DOHH2 (cell line): ENCODE measurements around the gene CCL16.
"Not testable (repeated sequence)": the region's sequence is repeated elsewhere in the genome, so short reads cannot be mapped to it uniquely, and the experiment has no call there.

Source experiments
- H3F3A ChIP-seq: fragments of 200-600 bp; sonication (generic), shearing (Covaris generic); 2 replicates; pipeline ENCODE4 v1.6.0; 2016; ENCODE audit warnings: antibody characterized with exemption, mild to moderate bottlenecking; ENCODE audit not compliant: control insufficient read depth, insufficient read depth
- H3K27ac ChIP-seq: fragments of 200-600 bp; sonication (generic); 2 replicates; pipeline ENCODE4 v1.5.1; 2014; ENCODE audit warnings: low read depth, mild to moderate bottlenecking, low read length, moderate library complexity
- H3K27me3 ChIP-seq: fragments of 200-600 bp; sonication (generic); 2 replicates; pipeline ENCODE4 v1.6.1; 2014; ENCODE audit warnings: mild to moderate bottlenecking, low read length, mixed read lengths; ENCODE audit not compliant: control insufficient read depth
- H3K36me3 ChIP-seq: fragments of 200-600 bp; sonication (generic); 2 replicates; pipeline ENCODE4 v1.6.1; 2014; ENCODE audit warnings: mild to moderate bottlenecking, low read length, moderate library complexity, mixed read lengths; ENCODE audit not compliant: control insufficient read depth
- H3K4me1 ChIP-seq: fragments of 200-600 bp; sonication (generic); 2 replicates; pipeline ENCODE4 v1.6.1; 2014; ENCODE audit warnings: mild to moderate bottlenecking, low read length, mixed read lengths; ENCODE audit not compliant: control insufficient read depth
- H3K4me2 ChIP-seq: fragments of 200-600 bp; sonication (generic); 2 replicates; pipeline ENCODE4 v1.6.0; 2014; ENCODE audit warnings: mild to moderate bottlenecking, low read length, moderate library complexity
- H3K4me3 ChIP-seq: fragments of 200-600 bp; sonication (generic); 2 replicates; pipeline ENCODE4 v1.5.1; 2014; ENCODE audit warnings: mild to moderate bottlenecking, low read length, mixed read lengths
- H3K79me2 ChIP-seq: fragments of 200-600 bp; sonication (generic); 2 replicates; pipeline ENCODE4 v1.6.1; 2014; ENCODE audit warnings: mild to moderate bottlenecking, low read length, mixed read lengths; ENCODE audit not compliant: control insufficient read depth
- H3K9me2 ChIP-seq: fragments of 200-600 bp; sonication (generic); replicated peaks from 2 replicates; pipeline ENCODE4 v1.6.1; 2014; ENCODE audit warnings: mild to moderate bottlenecking, low read length, mixed read lengths; ENCODE audit not compliant: control insufficient read depth
- H3K9me3 ChIP-seq: fragments of 200-600 bp; sonication (generic); 2 replicates; pipeline ENCODE4 v1.6.1; 2014; ENCODE audit warnings: antibody characterized with exemption, low read length, mixed read lengths; ENCODE audit not compliant: control insufficient read depth, insufficient read depth
- H4K20me1 ChIP-seq: fragments of 200-600 bp; sonication (generic); 2 replicates; pipeline ENCODE4 v1.6.0; 2014; ENCODE audit warnings: low read depth, mild to moderate bottlenecking, antibody characterized with exemption, low read length, moderate library complexity; ENCODE audit not compliant: control insufficient read depth, insufficient read depth
- EZH2phosphoT487 ChIP-seq: fragments of 200-600 bp; sonication (generic); IDR thresholded peaks from 2 replicates; pipeline ENCODE4 v1.6.1; 2017; ENCODE audit warnings: borderline replicate concordance, mild to moderate bottlenecking, antibody characterized with exemption, low read length, moderate library complexity, mixed read lengths
- TF ChIP-seq, protein P1 (sequence below): fragments of 200-600 bp; sonication (generic); IDR thresholded peaks from one replicate; pipeline ENCODE4 v1.5.1; 2014; ENCODE audit warnings: antibody characterized with exemption, mild to moderate bottlenecking, low read depth, low read length; ENCODE audit not compliant: poor library complexity, severe bottlenecking

Gene CCL16

DNA sequence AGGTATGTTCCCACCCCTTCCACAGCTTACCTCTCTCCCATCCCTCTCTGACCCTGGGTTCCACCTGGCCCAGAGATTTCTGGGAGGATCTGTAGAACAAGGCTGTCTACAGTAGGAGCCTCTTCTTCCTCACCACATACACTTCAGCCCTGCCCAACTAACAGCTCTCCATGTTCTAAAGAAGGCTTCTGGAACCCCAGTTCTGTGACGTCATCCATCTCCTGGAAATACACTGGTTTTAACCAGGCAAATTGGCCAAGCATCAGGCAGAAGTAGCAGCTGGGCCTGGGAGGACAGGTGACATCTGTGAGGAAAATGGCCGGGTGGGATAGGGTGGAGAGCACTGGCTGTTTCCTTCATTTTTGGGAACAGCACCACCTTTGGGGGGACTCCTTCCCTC, 37.8 kb downstream of the CCL16 start, which contains the start of gene LYZL6:
Gene LYZL6 (minus strand): TSS at position 177 of the 400 bp plus-strand sequence. CDS start 4,357 bp downstream, outside the sequence.
- no peaks in the 10 kb centered on the region for H3K4me1 ChIP-seq
- TF ChIP-seq EZH2phosphoT487 = no peak
- no peaks in the 10 kb centered on the region for H3F3A ChIP-seq
- no peaks in the 10 kb centered on the region for H3K79me2 ChIP-seq
- no peaks in the 10 kb centered on the region for H4K20me1 ChIP-seq
- no peaks in the 10 kb centered on the region for H3K36me3 ChIP-seq
- H3K4me2 ChIP-seq = no peak within 1 kb of the TSS
- H3K4me3 ChIP-seq = no peak within 1 kb of the TSS
- no peaks in the 10 kb centered on the region for H3K9me2 ChIP-seq
- H3K27ac ChIP-seq = no peak within 1 kb of the TSS
- no peaks in the 10 kb centered on the region for H3K27me3 ChIP-seq
- H3K9me3 ChIP-seq = no peaks in the 10 kb centered on the region

DNA sequence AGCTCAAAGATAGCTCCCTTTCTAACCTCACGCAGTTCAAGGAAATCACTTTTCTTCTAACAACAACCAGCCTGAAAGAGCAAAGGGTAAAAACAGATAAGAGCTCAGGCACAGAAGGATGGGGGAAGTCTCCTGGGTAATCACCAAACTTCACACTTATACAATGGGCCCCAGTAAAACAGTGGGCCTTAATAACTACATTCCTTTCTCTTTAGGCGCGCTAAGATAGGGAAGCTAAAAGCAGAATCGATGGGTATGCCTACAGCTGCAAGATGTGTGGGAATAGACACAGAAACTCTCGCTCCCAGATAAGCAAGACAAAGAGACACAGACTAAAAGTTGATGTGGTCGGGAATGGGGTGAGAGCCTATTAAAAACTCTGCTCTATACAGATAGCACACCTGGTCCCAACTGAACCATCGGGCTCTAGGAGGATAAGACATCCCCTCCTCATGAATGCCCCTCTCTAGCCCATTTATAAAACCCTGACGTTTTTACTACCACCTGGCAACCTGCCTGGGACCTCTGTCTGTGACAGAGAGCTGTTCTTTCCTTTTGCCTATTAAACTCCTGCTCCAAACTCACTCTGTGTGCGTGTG, 38.6 kb downstream of the CCL16 start:
- H4K20me1 ChIP-seq = no peaks in the 10 kb centered on the region
- TF ChIP-seq EZH2phosphoT487 = no peak
- TF ChIP-seq, protein P1, sequence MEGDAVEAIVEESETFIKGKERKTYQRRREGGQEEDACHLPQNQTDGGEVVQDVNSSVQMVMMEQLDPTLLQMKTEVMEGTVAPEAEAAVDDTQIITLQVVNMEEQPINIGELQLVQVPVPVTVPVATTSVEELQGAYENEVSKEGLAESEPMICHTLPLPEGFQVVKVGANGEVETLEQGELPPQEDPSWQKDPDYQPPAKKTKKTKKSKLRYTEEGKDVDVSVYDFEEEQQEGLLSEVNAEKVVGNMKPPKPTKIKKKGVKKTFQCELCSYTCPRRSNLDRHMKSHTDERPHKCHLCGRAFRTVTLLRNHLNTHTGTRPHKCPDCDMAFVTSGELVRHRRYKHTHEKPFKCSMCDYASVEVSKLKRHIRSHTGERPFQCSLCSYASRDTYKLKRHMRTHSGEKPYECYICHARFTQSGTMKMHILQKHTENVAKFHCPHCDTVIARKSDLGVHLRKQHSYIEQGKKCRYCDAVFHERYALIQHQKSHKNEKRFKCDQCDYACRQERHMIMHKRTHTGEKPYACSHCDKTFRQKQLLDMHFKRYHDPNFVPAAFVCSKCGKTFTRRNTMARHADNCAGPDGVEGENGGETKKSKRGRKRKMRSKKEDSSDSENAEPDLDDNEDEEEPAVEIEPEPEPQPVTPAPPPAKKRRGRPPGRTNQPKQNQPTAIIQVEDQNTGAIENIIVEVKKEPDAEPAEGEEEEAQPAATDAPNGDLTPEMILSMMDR = no peak
- H3K4me1 ChIP-seq = no peaks in the 10 kb centered on the region
- H3K9me2 ChIP-seq = no peaks in the 10 kb centered on the region
- H3K9me3 ChIP-seq = no peaks in the 10 kb centered on the region
- no peaks in the 10 kb centered on the region for H3F3A ChIP-seq
- H3K4me3 ChIP-seq = no peak overlapping the region
- H3K36me3 ChIP-seq = no peaks in the 10 kb centered on the region
- H3K79me2 ChIP-seq = no peaks in the 10 kb centered on the region
- no peaks in the 10 kb centered on the region for H3K27me3 ChIP-seq
- H3K27ac ChIP-seq = no peak overlapping the region
- H3K4me2 ChIP-seq = no peak overlapping the region

DNA sequence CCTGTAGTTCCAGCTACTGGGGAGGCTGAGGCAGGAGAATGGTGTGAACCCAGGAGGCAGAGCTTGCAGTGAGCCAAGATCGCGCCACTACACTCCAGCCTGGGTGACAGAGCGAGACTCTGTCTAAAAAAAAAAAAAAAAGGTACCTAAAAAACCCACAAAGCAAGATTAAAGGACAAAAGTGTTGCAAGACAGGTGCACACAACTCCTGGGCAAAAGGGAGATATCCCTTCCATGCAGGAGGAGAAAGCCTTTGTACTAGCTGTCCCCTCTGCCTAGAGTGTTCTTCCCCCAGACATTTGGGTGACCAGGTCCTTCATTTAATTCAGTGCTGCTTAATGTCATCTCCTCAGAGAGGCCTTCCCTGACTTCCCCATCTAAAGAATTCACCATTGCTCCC, 42.8 kb downstream of the CCL16 start:
- H3K27me3 ChIP-seq, H4K20me1 ChIP-seq, H3K36me3 ChIP-seq, H3K27ac ChIP-seq, H3K9me2 ChIP-seq, H3K4me1 ChIP-seq, H3K79me2 ChIP-seq, H3K9me3 ChIP-seq, H3F3A ChIP-seq, H3K4me2 ChIP-seq, H3K4me3 ChIP-seq: not testable (repeated sequence)

DNA sequence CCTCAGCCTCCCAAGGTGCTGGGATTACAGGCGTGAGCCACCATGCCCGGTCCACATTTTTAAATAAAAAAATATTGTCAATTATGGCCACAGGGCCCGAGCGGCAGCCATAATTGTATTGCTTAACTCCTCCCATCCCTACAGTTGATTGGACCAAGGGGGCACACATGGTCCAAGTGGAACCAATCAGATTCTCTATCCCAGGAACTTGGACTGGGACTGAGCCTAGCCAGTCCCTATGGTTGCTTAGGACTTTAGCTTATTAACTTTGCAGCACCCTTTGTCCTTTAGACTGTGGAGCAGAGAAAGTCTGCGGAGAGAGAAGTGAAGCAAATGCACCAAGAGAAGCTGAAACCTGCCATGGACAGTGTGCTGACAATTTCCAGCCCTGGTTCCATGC, 45.2 kb downstream of the CCL16 start:
- Histone ChIP-seq H3F3A (no peaks in the 10 kb centered on the region), H3K4me1 (peaks cover 3% of the 10 kb centered on the region), H3K27me3 (0 out of 2 replicates have a peak, but pooled peaks cover 2% of the 10 kb centered on the region), H4K20me1 (no peaks in the 10 kb centered on the region), H3K27ac (no peak overlapping the region), H3K9me2 (no peaks in the 10 kb centered on the region), H3K36me3 (no peaks in the 10 kb centered on the region), H3K9me3 (no peaks in the 10 kb centered on the region), H3K4me2 (no peak overlapping the region), H3K4me3 (no peak overlapping the region), H3K79me2 (no peaks in the 10 kb centered on the region)
- TF ChIP-seq, protein P1 = no peak
- no peak for TF ChIP-seq EZH2phosphoT487
